ENCODE measurements around the gene SHANK3.

DNA sequence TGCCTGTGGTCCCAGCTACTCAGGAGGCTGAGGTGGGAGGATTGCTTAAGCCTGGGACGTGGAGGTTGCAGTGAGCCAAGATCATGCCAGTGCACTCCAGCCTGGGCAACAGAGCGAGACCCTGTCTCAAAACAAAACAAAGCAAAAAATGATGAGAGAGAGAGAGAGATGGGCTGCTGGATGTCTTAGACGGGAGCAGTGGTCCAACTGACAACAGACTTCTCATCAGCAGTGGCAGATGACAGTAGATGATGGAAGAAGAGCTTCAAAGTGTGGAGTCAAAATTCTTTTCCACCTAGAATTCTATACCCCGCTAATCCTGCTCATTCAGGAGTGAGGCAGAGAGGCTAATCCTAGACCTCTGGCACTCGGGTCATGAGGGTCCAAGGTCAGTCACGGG lies 36.4 kb downstream of the SHANK3 start:
- TF ChIP-seq, protein P1, sequence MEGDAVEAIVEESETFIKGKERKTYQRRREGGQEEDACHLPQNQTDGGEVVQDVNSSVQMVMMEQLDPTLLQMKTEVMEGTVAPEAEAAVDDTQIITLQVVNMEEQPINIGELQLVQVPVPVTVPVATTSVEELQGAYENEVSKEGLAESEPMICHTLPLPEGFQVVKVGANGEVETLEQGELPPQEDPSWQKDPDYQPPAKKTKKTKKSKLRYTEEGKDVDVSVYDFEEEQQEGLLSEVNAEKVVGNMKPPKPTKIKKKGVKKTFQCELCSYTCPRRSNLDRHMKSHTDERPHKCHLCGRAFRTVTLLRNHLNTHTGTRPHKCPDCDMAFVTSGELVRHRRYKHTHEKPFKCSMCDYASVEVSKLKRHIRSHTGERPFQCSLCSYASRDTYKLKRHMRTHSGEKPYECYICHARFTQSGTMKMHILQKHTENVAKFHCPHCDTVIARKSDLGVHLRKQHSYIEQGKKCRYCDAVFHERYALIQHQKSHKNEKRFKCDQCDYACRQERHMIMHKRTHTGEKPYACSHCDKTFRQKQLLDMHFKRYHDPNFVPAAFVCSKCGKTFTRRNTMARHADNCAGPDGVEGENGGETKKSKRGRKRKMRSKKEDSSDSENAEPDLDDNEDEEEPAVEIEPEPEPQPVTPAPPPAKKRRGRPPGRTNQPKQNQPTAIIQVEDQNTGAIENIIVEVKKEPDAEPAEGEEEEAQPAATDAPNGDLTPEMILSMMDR (IDR thresholded peaks at IDR 0.05) = no peak
- TF ChIP-seq POLR2A (IDR thresholded peaks at IDR 0.05) = no peak
- TF ChIP-seq EP300 (IDR thresholded peaks at IDR 0.05) = no peak
